B cell (primary cell): Measurements from ENCODE around the gene PRPF19. TPM values are rescaled to one million over a fixed set of nuclear protein-coding genes. Genes with fewer than 3 reads are reported as not detected.
A peak's percentile ranks its signal among the peaks of the same experiment; 100 is the strongest.

Source experiments
- ATAC-seq: fragments of 200-7000 bp; cut with Tn5 transposase; one replicate; pipeline ENCODE4 v1.10.0; 2021; ENCODE audit warnings: low read depth, mild to moderate bottlenecking, moderate number of reproducible peaks, moderate library complexity
- CTCF ChIA-PET: fragments of 350-600 bp; sonication (Branson Sonifier 250); formaldehyde crosslinking; loops from one replicate; lab custom pipeline; 2021; ENCODE audit warnings: antibody characterized with exemption, inconsistent platforms; lab: Charles Lee
- POLR2A ChIA-PET: fragments of 350-600 bp; sonication (Branson Sonifier 250); formaldehyde crosslinking; loops from one replicate; lab custom pipeline; 2021; ENCODE audit warnings: antibody characterized with exemption; lab: Charles Lee
- DNase-seq: peaks from one replicate; pipeline ENCODE4 v3.0.0; 2013
- H2AFZ ChIP-seq: 2 replicates; pipeline ENCODE4 v1.6.1; 2012; ENCODE audit warnings: mild to moderate bottlenecking, low read depth, low read length; ENCODE audit not compliant: insufficient read depth, poor library complexity, severe bottlenecking
- H3K27ac ChIP-seq, 2 donors: 1 replicate in 1 of 2; 2 replicates in 1 of 2; pipeline ENCODE4 v1.5.1; 2012 to 2013; ENCODE audit warnings: low read length in 2 of 2, mild to moderate bottlenecking in 2 of 2, moderate library complexity in 1 of 2
- H3K27me3 ChIP-seq, 4 experiments: fragments of 200-600 bp in 1 of 4; sonication (generic) in 1 of 4; replicated peaks in 1 of 4; 1 replicate in 2 of 4; 2 replicates in 2 of 4; pipeline versions ENCODE4 v1.6.1 to v1.7.0; 2013 to 2016; ENCODE audit warnings: low read length in 3 of 4, mild to moderate bottlenecking in 2 of 4, mixed read lengths in 1 of 4, moderate library complexity in 1 of 4; ENCODE audit not compliant: insufficient read depth in 4 of 4, control insufficient read depth in 3 of 4; ENCODE audit errors: control extremely low read depth in 1 of 4
- H3K36me3 ChIP-seq, 2 experiments: replicated peaks in 1 of 2; 1 replicate in 1 of 2; 2 replicates in 1 of 2; pipeline versions ENCODE4 v1.6.1 to v1.7.1; 2013; ENCODE audit warnings: low read length in 1 of 2; ENCODE audit not compliant: insufficient read depth in 2 of 2, control insufficient read depth in 1 of 2; ENCODE audit errors: control extremely low read depth in 1 of 2, extremely low read depth in 1 of 2
- H3K4me1 ChIP-seq, 2 donors: fragments of 200-600 bp in 1 of 2; sonication (generic) in 1 of 2; 1 replicate in 1 of 2; 2 replicates in 1 of 2; pipeline versions ENCODE4 v1.5.1 to v1.6.1; 2013 to 2017; ENCODE audit warnings: low read length in 2 of 2; ENCODE audit not compliant: control insufficient read depth in 2 of 2, insufficient read depth in 2 of 2
- H3K4me2 ChIP-seq: replicated peaks from 2 replicates; pipeline ENCODE3; 2012; ENCODE audit warnings: mild to moderate bottlenecking, low read depth, low read length; ENCODE audit not compliant: poor library complexity, severe bottlenecking
- H3K4me3 ChIP-seq, 5 experiments: fragments of 200-600 bp in 1 of 5; sonication (generic) in 1 of 5; 1 replicate in 3 of 5; 2 replicates in 2 of 5; pipeline versions ENCODE4 v1.5.1 to v1.7.0; 2011 to 2016; ENCODE audit warnings: low read length in 4 of 5, mild to moderate bottlenecking in 4 of 5, low read depth in 2 of 5, control low read depth in 1 of 5, moderate library complexity in 1 of 5; ENCODE audit not compliant: insufficient read depth in 1 of 5; ENCODE audit errors: control extremely low read depth in 1 of 5, extremely low read depth in 1 of 5
- H3K79me2 ChIP-seq: fragments of 200-600 bp; sonication (generic); one replicate; pipeline ENCODE4 v1.6.0; 2016; ENCODE audit warnings: low read length; ENCODE audit not compliant: control insufficient read depth, insufficient read depth
- H3K9ac ChIP-seq: fragments of 200-600 bp; sonication (generic); 2 replicates; pipeline ENCODE4 v1.6.1; 2017; ENCODE audit warnings: mild to moderate bottlenecking, low read length, moderate library complexity
- H3K9me3 ChIP-seq, 3 donors: one replicate each; pipeline versions ENCODE4 v1.6.1 to v1.7.1; 2013; ENCODE audit warnings: low read length in 2 of 3; ENCODE audit not compliant: control insufficient read depth in 2 of 3, insufficient read depth in 1 of 3; ENCODE audit errors: control extremely low read depth in 1 of 3
- H4K20me1 ChIP-seq: 2 replicates; pipeline ENCODE4 v1.6.0; 2012; ENCODE audit warnings: mild to moderate bottlenecking, low read length; ENCODE audit not compliant: insufficient read depth, control insufficient read depth, poor library complexity, severe bottlenecking
- H3K27ac Mint-ChIP-seq: one replicate; pipeline ENCODE4 v1.8.0; 2021; ENCODE audit warnings: mixed read lengths
- H3K27me3 Mint-ChIP-seq: one replicate; pipeline ENCODE4 v1.8.0; 2021; ENCODE audit warnings: mixed read lengths
- H3K4me1 Mint-ChIP-seq: one replicate; pipeline ENCODE4 v1.8.0; 2021; ENCODE audit warnings: mixed read lengths
- H3K4me3 Mint-ChIP-seq: one replicate; pipeline ENCODE4 v1.8.0; 2021; ENCODE audit warnings: mixed read lengths
- H3K9me3 Mint-ChIP-seq: one replicate; pipeline ENCODE4 v1.8.0; 2022; ENCODE audit warnings: mixed read lengths; ENCODE audit not compliant: insufficient read depth
- CTCF ChIP-seq: fragments of 200-600 bp; IDR thresholded peaks from one replicate; pipeline ENCODE4 v1.8.0; 2022; ENCODE audit warnings: antibody characterized with exemption, mild to moderate bottlenecking
- EZH2 ChIP-seq: IDR thresholded peaks from 2 replicates; pipeline ENCODE4 v1.6.1; 2012; ENCODE audit warnings: borderline replicate concordance, low read depth, mild to moderate bottlenecking, moderate library complexity, low read length; ENCODE audit not compliant: insufficient read depth, poor library complexity, severe bottlenecking
- WGBS: methylation state at CpG from one replicate; pipeline ENCODE4 v1.1.5; 2013; ENCODE audit warnings: missing lambda C conversion rate; ENCODE audit not compliant: insufficient coverage; 5-methylcytosine and 5-hydroxymethylcytosine counted together
- intact Hi-C: fragments of 100-400 bp; cut with micrococcal nuclease; formaldehyde crosslinking; loops from one replicate; pipeline ENCODE4 v1.10.0; 2022
- polyA plus RNA-seq: library from polyadenylated mRNA; depleted of rRNA; stranded (reverse); fragments of >200 nt; gene quantifications from 2 replicates; pipeline ENCODE4 v1.2.3, GENCODE V29; 2012
- total RNA-seq, 2 donors: library from RNA; stranded (reverse); fragments of 120-200 nt in 1 of 2; gene quantifications; 1 replicate in 1 of 2; 2 replicates in 1 of 2; pipeline versions ENCODE4 v1.2.3 to v1.2.4, GENCODE V29; 2013 to 2022

The PRPF19 gene
- total and polyA plus RNA-seq, 2 donors (not counting 1 experiment from before 2014, with no cell fraction given) = 41.8 to 89.9 TPM

GRCh38 chr11:60912223-60912850 lies 6.0 kb upstream of the PRPF19 start:
- peaks cover 0 to 6% of the 10 kb centered on the region in 2 experiments for H3K36me3 ChIP-seq
- POLR2A ChIA-PET = interaction anchor here (0.6 kb wide), 1 partner anchor 473 kb away, joined by 3 read pairs; no protein-coding TSS in a partner anchor
- H3K27ac ChIP-seq = no peak overlapping the region
- WGBS = 83% methylated on average over 11 of the region's 12 CpGs
- ATAC-seq (no peak), DNase-seq (no peak)
- Mint-ChIP-seq H3K27me3 (no peaks in the 10 kb centered on the region), H3K27ac (peak overlapping the region; percentile 68), H3K9me3 (no peaks in the 10 kb centered on the region), H3K4me3 (peak overlapping the region; percentile 40), H3K4me1 (peaks cover 74% of the 10 kb centered on the region)
- CTCF ChIA-PET = interaction anchor here (0.7 to 11.8 kb wide), 4 partner anchors 10 to 216 kb away, joined by 3 to 129 read pairs (median 4); partner anchors contain the start of gene PRPF19
- H3K27me3 ChIP-seq = no peaks in the 10 kb centered on the region
- H3K79me2 ChIP-seq = peaks cover 37% of the 10 kb centered on the region
- H3K9me3 ChIP-seq = no peaks in the 10 kb centered on the region
- intact Hi-C loops = loop anchor here (5.0 to 10.0 kb wide), 4 partner anchors 442 to 1248 kb away; partner anchors contain the start of genes FEN1, MS4A1, PATL1 and TMEM258
- peaks cover 10% of the 10 kb centered on the region for H4K20me1 ChIP-seq
- H3K9ac ChIP-seq = no peak overlapping the region
- no peak overlapping the region for H2AFZ ChIP-seq
- no peak overlapping the region for H3K4me3 ChIP-seq
- TF ChIP-seq CTCF = no peak
- no peak for TF ChIP-seq EZH2
- no peak overlapping the region for H3K4me2 ChIP-seq
- peaks cover 59 to 76% of the 10 kb centered on the region in 2 donors for H3K4me1 ChIP-seq
